T-helper 9 cell (primary cell): ENCODE results near the gene ZNF117.
"Not testable (repeated sequence)": the region's sequence is repeated elsewhere in the genome, so short reads cannot be mapped to it uniquely, and the experiment has no call there.

ENCODE experiments used
- DNase-seq: peaks from one replicate; pipeline ENCODE4 v3.0.0-alpha.2; 2020
- total RNA-seq, 2 donors: gene quantifications; one replicate each; lab custom pipeline; 2026; lab: John Stamatoyannopoulos, UW

The ZNF117 gene
- total RNA-seq: 2.3 to 8.0 reads per million in 2 donors

GRCh38 chr7:64990936-64991335 is at the start of gene ZNF117:
Gene ZNF117, minus strand, starts transcription at chr7:64991036.
- DNase-seq: no peak

DNA sequence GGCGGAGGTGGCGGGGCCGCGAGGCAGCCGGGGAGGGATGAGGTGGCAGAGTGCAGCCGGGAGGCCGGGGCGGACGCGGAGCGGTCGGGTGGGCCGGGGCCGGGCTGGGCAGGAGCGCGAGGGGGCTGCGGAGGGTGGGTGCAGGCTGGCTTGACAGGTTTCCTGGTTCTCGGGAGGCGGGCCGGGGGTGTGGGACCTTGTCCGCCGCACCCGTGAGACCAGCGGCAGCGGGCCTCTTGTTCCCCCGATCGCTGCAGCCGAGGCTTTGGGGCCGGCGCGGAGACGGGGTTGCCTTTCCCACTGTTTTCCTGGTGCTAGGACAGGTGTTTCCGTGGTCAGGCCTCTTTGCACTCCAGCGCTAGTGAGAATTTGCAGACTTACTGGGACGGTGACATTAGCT is 47.9 kb upstream of the ZNF117 start:
- DNase-seq: peak; percentile 14

DNA sequence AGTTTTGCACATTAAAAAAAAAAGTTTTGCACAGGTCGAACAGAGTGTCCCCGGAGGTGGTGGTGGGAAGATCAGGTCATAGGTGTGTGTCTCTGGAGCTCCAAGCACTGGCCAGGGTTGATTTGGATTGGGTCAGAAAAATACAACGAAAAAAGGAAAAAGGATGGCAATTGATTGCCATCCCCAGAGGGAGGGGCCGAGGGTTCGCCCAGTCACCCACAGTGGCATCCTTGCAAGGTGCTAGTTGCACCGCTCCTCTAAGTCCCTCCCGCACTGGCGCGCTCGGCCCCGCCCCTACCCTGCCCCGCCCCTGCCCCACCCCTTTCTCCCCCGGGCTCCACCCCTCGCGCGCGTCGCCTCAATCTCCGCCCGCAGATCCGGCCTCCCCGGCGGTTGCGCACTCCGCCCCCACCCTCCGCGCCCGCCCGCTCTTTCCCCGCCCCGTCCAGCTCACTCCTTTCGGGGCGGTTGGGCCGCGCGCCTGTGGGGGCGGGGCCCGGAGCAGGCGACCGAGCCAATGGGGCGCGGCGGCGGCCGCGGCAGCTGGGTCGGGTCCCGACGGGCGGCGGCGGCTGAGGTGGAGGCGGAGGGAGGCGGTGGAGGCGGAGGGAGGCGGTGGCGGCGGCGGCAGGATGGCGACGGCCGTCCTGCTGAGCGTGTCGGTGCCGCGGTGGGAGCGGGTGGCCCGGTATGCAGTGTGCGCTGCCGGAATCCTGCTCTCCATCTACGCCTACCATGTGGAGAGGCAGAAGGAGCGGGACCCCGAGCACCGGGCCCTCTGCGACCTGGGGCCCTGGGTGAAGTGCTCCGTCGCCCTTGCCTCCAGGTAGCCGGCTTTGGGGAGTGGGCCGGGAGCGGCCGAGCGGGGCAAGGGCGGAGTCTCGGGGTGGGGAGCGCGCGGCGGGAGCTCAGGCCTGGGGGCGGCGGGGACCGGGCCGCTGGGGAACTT is 47.2 kb upstream of the ZNF117 start:
- peak; percentile 89 for DNase-seq

- not testable (repeated sequence) for DNase-seq
Measured at GRCh38 chr7:65036526-65036925, 45.7 kb upstream of the ZNF117 start.

DNA sequence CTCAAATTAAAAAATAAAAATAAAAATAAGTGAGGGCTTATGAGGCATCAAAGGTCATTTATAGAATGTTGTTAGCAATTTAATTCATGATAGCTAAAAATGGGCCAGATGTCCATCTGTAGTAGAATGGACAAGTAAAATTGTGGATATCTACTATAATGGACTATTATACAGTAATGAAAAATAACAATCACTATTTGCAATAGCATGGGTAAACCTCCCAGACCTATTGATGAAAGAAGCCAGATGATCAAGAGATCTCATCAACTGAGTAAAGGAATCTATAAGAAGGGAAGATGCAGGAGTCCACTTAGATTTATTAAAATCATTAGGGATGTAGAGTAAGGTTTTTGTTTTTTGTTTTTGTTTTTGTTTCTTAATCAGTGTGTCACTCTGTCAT is 44.6 kb upstream of the ZNF117 start:
- not testable (repeated sequence) for DNase-seq

DNA sequence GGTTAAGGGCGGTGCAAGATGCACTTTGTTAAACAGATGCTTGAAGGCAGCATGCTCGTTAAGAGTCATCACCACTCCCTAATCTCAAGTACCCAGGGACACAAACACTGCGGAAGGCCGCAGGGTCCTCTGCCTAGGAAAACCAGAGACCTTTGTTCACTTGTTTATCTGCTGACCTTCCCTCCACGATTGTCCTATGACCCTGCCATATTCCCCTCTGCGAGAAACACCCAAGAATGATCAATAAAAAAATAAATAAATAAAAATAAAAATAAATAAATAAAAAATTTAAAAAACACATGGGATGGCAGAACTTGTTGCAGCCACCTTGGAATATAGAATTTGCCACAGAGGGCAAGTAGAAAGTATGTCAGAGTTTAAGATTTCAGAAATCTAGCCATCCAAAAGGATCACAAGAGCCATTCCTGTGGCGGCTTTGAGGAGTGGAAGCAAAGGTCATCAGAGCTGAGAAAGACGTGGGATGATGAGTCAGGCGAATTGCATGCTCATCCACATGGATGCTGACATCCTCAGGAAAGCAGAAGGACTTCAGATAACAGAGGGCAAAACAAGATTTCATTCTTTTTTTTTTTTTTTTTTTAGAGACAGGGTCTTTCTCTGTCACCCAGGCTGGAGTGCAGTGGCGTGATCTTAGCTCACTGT is 43.4 kb upstream of the ZNF117 start:
- DNase-seq: not testable (repeated sequence)

- not testable (repeated sequence) for DNase-seq
Measured at GRCh38 chr7:65033391-65033790, 42.6 kb upstream of the ZNF117 start.

DNA sequence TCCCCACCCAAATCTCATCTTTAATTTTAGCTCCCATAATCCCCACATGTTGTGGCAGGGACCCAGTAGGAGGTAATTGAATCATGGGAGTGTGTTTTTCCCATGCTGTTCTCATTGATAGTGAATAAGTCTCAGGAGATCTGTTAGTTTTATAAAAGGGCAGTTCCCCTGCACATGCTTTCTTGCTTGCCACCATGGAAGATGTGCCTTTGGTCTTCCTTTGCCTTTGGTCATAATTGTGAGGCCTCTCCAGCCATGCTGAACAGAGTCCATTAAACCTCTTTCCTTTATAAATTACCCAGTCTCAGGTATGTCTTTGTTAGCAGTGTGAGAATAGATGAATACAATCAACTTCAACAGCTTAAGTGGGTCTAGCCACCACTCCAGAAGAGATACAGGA is 34.2 kb upstream of the ZNF117 start:
- not testable (repeated sequence) for DNase-seq

DNA sequence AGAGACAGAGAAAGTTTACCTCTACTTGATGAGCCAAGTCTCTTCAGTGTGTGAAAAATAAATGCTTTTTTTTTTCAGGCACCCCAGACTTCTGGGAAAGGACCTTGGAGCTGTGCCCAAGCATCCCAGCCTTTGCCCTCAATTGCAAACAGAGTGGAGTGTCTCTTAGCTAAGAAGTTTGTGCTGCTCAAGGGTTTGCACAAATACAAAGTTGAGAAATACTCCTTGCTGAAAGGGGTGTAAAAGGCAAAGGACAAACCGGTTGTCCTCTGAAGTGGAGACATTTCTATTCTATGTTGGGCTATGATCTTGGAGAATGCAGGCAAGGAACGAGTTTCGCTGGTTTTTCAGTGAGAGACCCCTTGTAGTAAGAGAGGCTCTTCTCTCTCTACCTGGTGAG is 30.1 kb upstream of the ZNF117 start:
- not testable (repeated sequence) for DNase-seq

GRCh38 chr7:65009881-65010280 is 19.0 kb upstream of the ZNF117 start:
- DNase-seq: not testable (repeated sequence)

- not testable (repeated sequence) for DNase-seq
Measured at GRCh38 chr7:65009394-65009793, 18.6 kb upstream of the ZNF117 start.

DNA sequence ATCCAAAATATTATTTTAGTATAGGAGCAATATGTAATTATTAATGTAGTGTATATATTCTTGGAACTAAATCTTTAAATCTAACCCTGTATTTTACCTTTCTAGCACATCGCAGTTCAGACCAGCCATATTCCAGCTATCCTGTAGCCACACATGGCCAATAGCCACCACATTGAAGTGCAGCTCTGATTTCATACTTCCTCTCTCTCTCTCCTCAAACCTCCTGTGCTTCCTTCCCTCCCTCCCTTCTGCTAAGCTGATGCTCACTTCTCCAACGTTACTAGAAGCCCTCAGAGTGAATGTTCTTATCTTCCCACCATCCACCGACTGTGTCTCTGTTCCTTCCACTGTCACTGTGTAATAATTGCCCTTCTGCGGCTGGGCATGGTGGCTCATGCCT is 16.2 kb upstream of the ZNF117 start:
- DNase-seq: not testable (repeated sequence)

GRCh38 chr7:65006094-65006992 is 15.5 kb upstream of the ZNF117 start, which contains the start of gene ERV3-1:
Gene ERV3-1, minus strand, starts transcription at chr7:65006687. Its CDS starts 13,661 bp downstream, at chr7:64993026.
- peak; percentile 83 for DNase-seq

- DNase-seq: no peak
Measured at GRCh38 chr7:65004575-65004974, 13.7 kb upstream of the ZNF117 start.

DNA sequence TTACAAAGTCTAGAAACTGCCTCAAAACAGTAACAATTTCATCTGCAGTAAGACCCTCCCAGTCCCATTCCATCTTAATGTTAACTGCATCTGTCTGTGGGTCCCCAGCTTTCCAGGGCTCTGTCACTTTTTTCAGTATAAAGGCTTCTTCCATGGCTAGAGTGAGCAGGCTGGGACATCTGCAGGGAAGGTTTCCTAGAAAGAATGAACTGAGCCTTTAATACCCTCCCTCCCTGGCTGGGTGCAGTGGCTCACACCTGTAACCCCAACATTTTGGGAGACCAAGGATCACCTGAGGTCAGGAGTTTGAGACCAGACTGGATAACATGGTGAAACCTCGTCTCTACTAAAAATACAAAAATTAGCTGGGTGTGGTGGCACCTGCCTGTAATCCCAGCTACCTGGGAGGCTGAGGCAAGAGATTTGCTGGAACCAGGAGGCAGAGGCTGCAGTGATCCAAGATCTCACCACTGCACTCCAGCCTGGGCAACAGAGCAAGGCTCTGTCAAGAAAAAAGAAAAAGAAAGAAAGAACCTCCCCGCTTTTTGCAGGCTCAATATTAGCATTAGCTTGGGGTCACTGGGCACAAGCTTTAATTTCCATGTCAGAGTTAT is 12.2 kb upstream of the ZNF117 start:
- no peak for DNase-seq

- DNase-seq: no peak
Measured at GRCh38 chr7:65001291-65001814, 10.5 kb upstream of the ZNF117 start.

DNA sequence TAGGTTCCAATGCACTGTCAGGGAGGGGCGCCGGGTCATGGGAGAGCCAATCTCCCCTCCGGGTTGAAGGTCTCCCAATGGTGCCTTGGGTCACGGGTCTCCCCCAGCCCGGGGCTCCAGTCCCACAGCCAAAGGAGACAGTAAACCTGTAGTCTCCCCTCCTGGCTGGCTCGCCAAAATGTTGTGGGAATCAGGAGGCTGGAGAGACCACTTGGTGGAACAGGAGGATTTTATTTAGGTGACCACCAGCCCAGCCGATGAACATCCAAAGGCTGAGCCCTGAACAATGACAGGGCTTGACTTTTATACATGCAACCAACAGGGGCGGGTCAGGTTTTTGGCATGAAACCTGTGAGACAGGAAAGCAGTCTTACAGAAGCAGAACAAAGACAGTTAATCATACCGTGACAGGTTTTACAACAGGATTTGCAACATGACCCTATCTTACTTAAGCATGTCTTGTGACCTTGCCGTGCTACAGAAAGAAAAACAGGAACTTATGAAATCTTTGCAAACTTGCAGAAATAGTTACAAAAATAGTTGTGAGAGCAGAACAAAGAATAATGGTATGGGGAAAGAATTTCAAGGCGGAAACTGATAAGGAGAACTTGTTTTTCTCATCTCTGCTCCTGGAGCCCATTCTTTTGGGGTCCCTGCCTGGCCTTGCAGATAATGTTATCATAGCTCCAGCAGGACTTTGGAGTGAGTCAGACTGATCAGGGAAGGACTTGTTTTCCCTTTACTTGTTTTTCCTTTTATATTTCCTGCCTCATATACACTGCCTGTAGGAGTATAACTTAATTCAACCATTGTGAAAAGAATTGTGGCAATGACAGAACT is 8.5 kb upstream of the ZNF117 start:
- no peak for DNase-seq

GRCh38 chr7:64998865-64999164 is 8.0 kb upstream of the ZNF117 start:
- no peak for DNase-seq

- DNase-seq: no peak
Measured at GRCh38 chr7:64997927-64998391, 7.1 kb upstream of the ZNF117 start.

DNA sequence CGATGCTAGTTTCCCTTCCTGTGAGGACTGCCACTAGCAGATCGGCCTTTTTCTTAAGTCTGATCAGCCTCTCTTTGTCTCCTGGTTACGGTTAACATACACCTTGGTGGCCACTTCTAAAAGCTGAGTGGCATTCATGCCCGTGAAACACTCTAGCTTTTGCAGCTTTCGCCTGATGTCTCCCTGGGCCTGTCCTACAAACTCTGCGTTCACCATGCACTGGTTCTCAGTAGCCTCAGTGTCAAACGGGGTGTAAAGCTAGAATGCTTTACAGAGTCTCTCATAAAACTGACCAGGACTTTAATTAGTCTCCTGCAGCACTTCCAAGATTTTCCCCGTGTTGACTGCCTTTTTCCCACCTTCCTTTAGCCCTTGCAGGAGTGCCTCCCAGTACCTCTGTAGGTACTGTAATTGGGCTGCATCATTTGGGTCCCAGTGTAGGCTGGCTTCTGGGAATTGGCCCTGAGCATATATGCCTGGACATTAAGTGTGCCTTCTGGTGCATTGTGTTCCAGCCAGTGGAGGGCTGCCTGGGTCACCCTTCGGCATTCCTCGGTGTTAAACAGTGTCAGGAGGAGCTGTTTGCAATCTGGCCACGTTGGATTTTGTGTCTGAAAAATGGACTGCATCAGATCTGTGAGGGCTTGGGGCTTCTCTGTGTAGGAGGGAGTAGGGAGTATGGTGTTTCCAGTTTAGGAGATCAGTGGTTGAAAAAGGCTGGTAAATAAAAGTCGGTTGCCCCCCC is 6.5 kb upstream of the ZNF117 start:
- no peak for DNase-seq
